SK-N-SH (cell line): Measurements from ENCODE around the gene CACNA2D1. TPM values are rescaled to one million over a fixed set of nuclear protein-coding genes. Genes with fewer than 3 reads are reported as not detected.

Experiments
- CTCF ChIA-PET: fragments of 300-600, 350-600 bp; formaldehyde crosslinking; extraction: SDS; loops from one replicate; lab custom pipeline; 2021; lab: Yijun Ruan, JAX
- POLR2A ChIA-PET: fragments of 350-600 bp; sonication (Branson Sonifier 250); formaldehyde crosslinking; extraction: SDS; loops from one replicate; lab custom pipeline; 2020; ENCODE audit warnings: antibody characterized with exemption, inconsistent platforms; lab: Yijun Ruan, JAX
- DNase-seq: peaks from one replicate; pipeline ENCODE4 v3.0.0; 2012
- H2AFZ ChIP-seq: fragments of 200-600 bp; sonication (generic); 2 replicates; pipeline ENCODE4 v1.8.1; 2016; ENCODE audit warnings: antibody characterized with exemption, mild to moderate bottlenecking, low read depth
- H3F3A ChIP-seq: fragments of 200-600 bp; sonication (generic); replicated peaks from 2 replicates; pipeline ENCODE3; 2016; ENCODE audit warnings: antibody characterized with exemption, mild to moderate bottlenecking; ENCODE audit not compliant: insufficient read depth
- H3K27ac ChIP-seq, 2 experiments: fragments of 200-500 bp in 1 of 2; fragments of 200-600 bp in 1 of 2; sonication (Bioruptor generic) in 1 of 2; sonication (generic), shearing (Covaris generic) in 1 of 2; 2 replicates each; pipeline versions ENCODE4 v1.5.1 to v1.6.1; 2014 to 2016; ENCODE audit warnings: low read depth in 2 of 2, inconsistent platforms in 1 of 2, low read length in 1 of 2, mild to moderate bottlenecking in 1 of 2, mixed read lengths in 1 of 2
- H3K27me3 ChIP-seq: fragments of 200-600 bp; sonication (generic), shearing (Covaris generic); 2 replicates; pipeline ENCODE4 v1.6.1; 2016; ENCODE audit warnings: mixed run types; ENCODE audit not compliant: insufficient read depth
- H3K36me3 ChIP-seq, 2 experiments: fragments of 200-500 bp in 1 of 2; fragments of 200-600 bp in 1 of 2; sonication (Bioruptor generic) in 1 of 2; sonication (generic) in 1 of 2; replicated peaks in 1 of 2; 2 replicates each; pipeline versions ENCODE3 to v1.5.1; 2014 to 2016; ENCODE audit warnings: low read length in 1 of 2, mild to moderate bottlenecking in 1 of 2; ENCODE audit not compliant: insufficient read depth in 2 of 2, control insufficient read depth in 1 of 2
- H3K4me1 ChIP-seq, 2 experiments: fragments of 200-500 bp in 1 of 2; fragments of 200-600 bp in 1 of 2; sonication (Bioruptor generic) in 1 of 2; sonication (generic), shearing (Covaris generic) in 1 of 2; 2 replicates each; pipeline versions ENCODE4 v1.5.1 to v1.6.1; 2014 to 2016; ENCODE audit warnings: low read depth in 1 of 2, low read length in 1 of 2, mixed run types in 1 of 2; ENCODE audit not compliant: insufficient read depth in 2 of 2, control insufficient read depth in 1 of 2
- H3K4me2 ChIP-seq: fragments of 200-600 bp; sonication (generic), shearing (Covaris generic); 2 replicates; pipeline ENCODE4 v1.6.1; 2017; ENCODE audit warnings: mixed run types
- H3K4me3 ChIP-seq, 2 experiments: fragments of 200-500 bp in 1 of 2; fragments of 200-600 bp in 1 of 2; sonication (Bioruptor generic) in 1 of 2; sonication (generic), shearing (Covaris generic) in 1 of 2; 2 replicates each; pipeline versions ENCODE4 v1.5.1 to v1.8.1; 2014 to 2016; ENCODE audit warnings: low read depth in 2 of 2, inconsistent platforms in 1 of 2, low read length in 1 of 2, mild to moderate bottlenecking in 1 of 2, mixed read lengths in 1 of 2, moderate library complexity in 1 of 2
- H3K79me2 ChIP-seq: fragments of 200-600 bp; sonication (generic); 2 replicates; pipeline ENCODE4 v1.8.1; 2017; ENCODE audit warnings: mild to moderate bottlenecking; ENCODE audit not compliant: insufficient read depth
- H3K9ac ChIP-seq: fragments of 200-600 bp; sonication (generic); 2 replicates; pipeline ENCODE4 v1.6.1; 2017; ENCODE audit warnings: mixed run types
- H3K9me2 ChIP-seq: fragments of 200-600 bp; sonication (generic); 2 replicates; pipeline ENCODE4 v1.6.1; 2017; ENCODE audit warnings: mixed run types
- H3K9me3 ChIP-seq: fragments of 200-600 bp; sonication (generic); 2 replicates; pipeline ENCODE4 v1.6.1; 2017; ENCODE audit warnings: mixed run types, mild to moderate bottlenecking, moderate library complexity
- H4K20me1 ChIP-seq: fragments of 200-600 bp; sonication (generic); 2 replicates; pipeline ENCODE4 v1.6.1; 2017; ENCODE audit warnings: mild to moderate bottlenecking, mixed run types; ENCODE audit not compliant: insufficient read depth
- EP300 ChIP-seq, 2 experiments: IDR thresholded peaks; 2 replicates each; pipeline versions ENCODE4 v1.4.0 to v1.6.1; 2012; ENCODE audit warnings: borderline replicate concordance in 1 of 2, low read depth in 1 of 2, low read length in 1 of 2
- FOSL2 ChIP-seq: IDR thresholded peaks from 2 replicates; pipeline ENCODE4 v1.4.0; 2012; ENCODE audit warnings: low read depth, mild to moderate bottlenecking, moderate library complexity, borderline replicate concordance
- FOXJ3 ChIP-seq: sonication (generic); formaldehyde crosslinking; IDR thresholded peaks from 2 replicates; pipeline ENCODE4 v1.5.1; 2020; ENCODE audit warnings: mild to moderate bottlenecking, missing genetic modification reagents
- FOXM1 ChIP-seq: IDR thresholded peaks from 2 replicates; pipeline ENCODE4 v1.4.0; 2012; ENCODE audit warnings: low read depth, mild to moderate bottlenecking
- GABPA ChIP-seq: IDR thresholded peaks from 2 replicates; pipeline ENCODE4 v1.4.0; 2012; ENCODE audit warnings: low read depth, mild to moderate bottlenecking
- JUND ChIP-seq: IDR thresholded peaks from 2 replicates; pipeline ENCODE4 v1.4.0; 2012
- MEF2A ChIP-seq: IDR thresholded peaks from 2 replicates; pipeline ENCODE4 v1.4.0; 2012; ENCODE audit warnings: low read depth, borderline replicate concordance
- MXI1 ChIP-seq: IDR thresholded peaks from 2 replicates; pipeline ENCODE4 v1.6.1; 2012; ENCODE audit warnings: mild to moderate bottlenecking, low read depth, low read length, improper control_type of control experiment
- POLR2AphosphoS5 ChIP-seq: IDR thresholded peaks from 2 replicates; pipeline ENCODE4 v1.6.1; 2012; ENCODE audit warnings: low read depth, low read length
- RAD21 ChIP-seq: IDR thresholded peaks from 2 replicates; pipeline ENCODE4 v1.6.1; 2012; ENCODE audit warnings: mild to moderate bottlenecking, low read length
- SMC3 ChIP-seq: IDR thresholded peaks from 2 replicates; pipeline ENCODE4 v1.6.1; 2012; ENCODE audit warnings: low read depth, low read length, improper control_type of control experiment
- TAF1 ChIP-seq: IDR thresholded peaks from 2 replicates; pipeline ENCODE4 v1.6.1; 2012; ENCODE audit warnings: low read depth, mild to moderate bottlenecking, low read length, moderate library complexity, borderline replicate concordance
- TEAD4 ChIP-seq: IDR thresholded peaks from 2 replicates; pipeline ENCODE4 v1.4.0; 2012; ENCODE audit warnings: mild to moderate bottlenecking, borderline replicate concordance; ENCODE audit not compliant: insufficient read depth
- WGBS: methylation state at CpG from one replicate; pipeline ENCODE4 v1.1.6; 2017; ENCODE audit warnings: low lambda C conversion rate; 5-methylcytosine and 5-hydroxymethylcytosine counted together
- polyA plus RNA-seq, 3 experiments: library from polyadenylated mRNA; depleted of rRNA; stranded (reverse); fragments of >200 nt; gene quantifications; 2 replicates each; pipeline ENCODE4 v1.2.3, GENCODE V29; 2012
- TF ChIP-seq, protein P1 (sequence below): IDR thresholded peaks from 2 replicates; pipeline ENCODE4 v1.4.0; 2012; ENCODE audit warnings: low read depth, borderline replicate concordance
- TF ChIP-seq, protein P2 (sequence below): IDR thresholded peaks from 2 replicates; pipeline ENCODE4 v1.4.0; 2012; ENCODE audit warnings: low read depth, borderline replicate concordance
- TF ChIP-seq, protein P3 (sequence below): IDR thresholded peaks from 2 replicates; pipeline ENCODE4; 2012
- TF ChIP-seq, protein P4 (sequence below): IDR thresholded peaks from 2 replicates; pipeline ENCODE4 v1.4.0; 2012; ENCODE audit warnings: low read depth

CACNA2D1 gene
- polyA plus RNA-seq, 1 of the 3 experiments (the other 2 are of a cell fraction), result 3.4 TPM

DNA sequence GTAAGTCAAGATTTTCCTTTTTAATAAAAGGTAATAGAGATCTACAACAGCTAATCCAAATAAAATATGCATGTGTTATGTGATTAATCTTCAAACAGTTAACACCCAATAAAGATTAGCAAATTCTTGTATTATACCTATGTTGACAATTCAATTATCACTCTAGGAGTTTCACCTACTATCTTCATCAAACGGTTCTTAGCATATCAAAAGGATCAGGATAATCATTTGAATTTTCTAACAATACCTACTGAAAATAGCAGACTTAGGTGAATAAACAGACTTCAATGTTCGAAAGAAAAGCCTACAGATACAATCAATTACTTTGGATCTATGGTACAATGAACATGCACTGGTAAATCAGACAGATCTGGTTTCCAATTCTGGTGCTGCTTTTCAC is 268.3 kb downstream of the CACNA2D1 start (continued):
- TF ChIP-seq MEF2A, result no peak
- no peak for TF ChIP-seq TAF1
- no peak for TF ChIP-seq SMC3
- TF ChIP-seq FOXM1, result no peak
- no peak for TF ChIP-seq FOSL2

DNA sequence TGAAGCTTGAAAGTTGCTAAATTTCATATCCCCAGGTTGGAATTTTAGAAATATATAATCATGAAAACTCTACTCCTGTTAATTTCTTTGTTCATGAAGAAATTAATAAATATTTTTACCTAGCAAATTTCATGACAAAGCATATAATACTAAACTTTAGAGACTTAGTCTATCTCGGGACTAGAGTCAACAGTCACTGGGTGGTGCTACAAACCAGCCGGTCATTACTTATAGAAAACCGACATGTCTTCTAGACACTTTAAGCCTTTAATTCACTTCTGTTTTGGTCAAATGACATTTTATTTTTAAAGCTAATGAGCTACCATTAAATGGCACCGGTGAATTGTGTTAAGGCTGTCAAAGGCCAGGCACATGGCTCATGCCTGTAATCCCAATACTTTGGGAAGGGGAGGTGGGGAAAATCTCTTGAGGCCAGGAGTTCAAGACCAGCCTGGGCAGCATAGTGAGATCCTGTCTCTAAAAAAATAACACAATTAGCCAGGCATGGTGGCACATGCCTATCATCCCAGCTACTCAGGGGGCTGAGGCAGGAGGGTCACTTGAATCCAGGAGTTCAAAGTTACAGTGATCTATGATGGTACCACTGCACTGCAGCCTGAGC is 270.1 kb downstream of the CACNA2D1 start:
- ChIA-PET CTCF (interaction anchor here (0.6 to 2.3 kb wide), 7 partner anchors 9 to 627 kb away, joined by 3 to 10 read pairs (median 3); no protein-coding TSS in a partner anchor), POLR2A (interaction anchor here (0.5 kb wide), 1 partner anchor 295 kb away, joined by 4 read pairs; no protein-coding TSS in a partner anchor)
- no peaks in the 10 kb centered on the region for H3K27me3 ChIP-seq
- H4K20me1 ChIP-seq, result no peaks in the 10 kb centered on the region
- no peaks in the 10 kb centered on the region for H3K9me2 ChIP-seq
- no peaks in the 10 kb centered on the region for H3K9me3 ChIP-seq
- H3K27ac ChIP-seq, result no peak overlapping the region
- H3K36me3 ChIP-seq, result peaks cover 0 to 7% of the 10 kb centered on the region in 2 experiments
- TF ChIP-seq, protein P1, sequence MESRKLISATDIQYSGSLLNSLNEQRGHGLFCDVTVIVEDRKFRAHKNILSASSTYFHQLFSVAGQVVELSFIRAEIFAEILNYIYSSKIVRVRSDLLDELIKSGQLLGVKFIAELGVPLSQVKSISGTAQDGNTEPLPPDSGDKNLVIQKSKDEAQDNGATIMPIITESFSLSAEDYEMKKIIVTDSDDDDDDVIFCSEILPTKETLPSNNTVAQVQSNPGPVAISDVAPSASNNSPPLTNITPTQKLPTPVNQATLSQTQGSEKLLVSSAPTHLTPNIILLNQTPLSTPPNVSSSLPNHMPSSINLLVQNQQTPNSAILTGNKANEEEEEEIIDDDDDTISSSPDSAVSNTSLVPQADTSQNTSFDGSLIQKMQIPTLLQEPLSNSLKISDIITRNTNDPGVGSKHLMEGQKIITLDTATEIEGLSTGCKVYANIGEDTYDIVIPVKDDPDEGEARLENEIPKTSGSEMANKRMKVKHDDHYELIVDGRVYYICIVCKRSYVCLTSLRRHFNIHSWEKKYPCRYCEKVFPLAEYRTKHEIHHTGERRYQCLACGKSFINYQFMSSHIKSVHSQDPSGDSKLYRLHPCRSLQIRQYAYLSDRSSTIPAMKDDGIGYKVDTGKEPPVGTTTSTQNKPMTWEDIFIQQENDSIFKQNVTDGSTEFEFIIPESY, result no peak
- TF ChIP-seq RAD21, result peak; percentile 39; the same call in 1 of the 2 replicates
- no peak overlapping the region for H3K4me3 ChIP-seq
- no peak for DNase-seq
- no peaks in the 10 kb centered on the region for H3K79me2 ChIP-seq
- no peaks in the 10 kb centered on the region for H3F3A ChIP-seq
- 87% methylated on average over 4 of the region's 4 CpGs for WGBS
- H3K9ac ChIP-seq, result no peak overlapping the region
- H3K4me2 ChIP-seq, result no peak overlapping the region
- no peaks in the 10 kb centered on the region; a peak in 1 of 4 replicates for H3K4me1 ChIP-seq
- H2AFZ ChIP-seq, result no peak overlapping the region

DNA sequence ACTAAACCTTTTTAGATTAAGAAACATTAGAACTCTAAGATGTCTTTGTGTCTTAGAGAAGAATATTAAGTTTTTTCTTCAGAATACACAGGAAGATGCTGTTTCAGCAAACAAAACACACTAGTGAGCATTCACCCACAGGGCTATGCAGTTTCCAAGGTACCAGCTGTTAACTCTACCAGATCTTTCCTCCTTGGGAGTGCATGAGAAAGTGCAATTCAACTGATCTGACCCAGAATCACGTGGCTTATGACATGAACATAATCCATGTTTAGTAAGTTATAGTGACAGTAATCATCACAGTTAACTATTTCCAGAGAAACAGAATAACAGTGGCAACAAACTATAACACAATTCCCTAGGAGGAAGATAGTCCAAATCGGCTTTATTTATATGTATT is 270.7 kb downstream of the CACNA2D1 start:
- Histone ChIP-seq H3K27me3 (no peaks in the 10 kb centered on the region), H3K79me2 (no peaks in the 10 kb centered on the region), H3K4me2 (no peak overlapping the region), H3F3A (no peaks in the 10 kb centered on the region), H2AFZ (no peak overlapping the region), H3K27ac (no peak overlapping the region), H3K9me3 (no peaks in the 10 kb centered on the region), H3K4me3 (no peak overlapping the region), H3K9me2 (no peaks in the 10 kb centered on the region), H3K4me1 (no peaks in the 10 kb centered on the region; a peak in 1 of 4 replicates), H3K9ac (no peak overlapping the region), H4K20me1 (no peaks in the 10 kb centered on the region), H3K36me3 (peaks cover 0 to 7% of the 10 kb centered on the region in 2 experiments)
- DNase-seq, result no peak
- TF ChIP-seq TEAD4 (no peak), EP300 (IDR thresholded peaks at IDR 0.05; ENCODE audit: borderline replicate concordance in 1 of 2, low read depth in 1 of 2, low read length in 1 of 2) (no peak), FOXJ3 (CRISPR knock-in tag) (no peak), TAF1 (no peak), JUND (no peak), POLR2AphosphoS5 (no peak), FOSL2 (no peak), SMC3 (no peak), GABPA (no peak), MXI1 (no peak)
- TF ChIP-seq, protein P2, sequence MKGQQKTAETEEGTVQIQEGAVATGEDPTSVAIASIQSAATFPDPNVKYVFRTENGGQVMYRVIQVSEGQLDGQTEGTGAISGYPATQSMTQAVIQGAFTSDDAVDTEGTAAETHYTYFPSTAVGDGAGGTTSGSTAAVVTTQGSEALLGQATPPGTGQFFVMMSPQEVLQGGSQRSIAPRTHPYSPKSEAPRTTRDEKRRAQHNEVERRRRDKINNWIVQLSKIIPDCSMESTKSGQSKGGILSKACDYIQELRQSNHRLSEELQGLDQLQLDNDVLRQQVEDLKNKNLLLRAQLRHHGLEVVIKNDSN, result no peak
- TF ChIP-seq, protein P3, sequence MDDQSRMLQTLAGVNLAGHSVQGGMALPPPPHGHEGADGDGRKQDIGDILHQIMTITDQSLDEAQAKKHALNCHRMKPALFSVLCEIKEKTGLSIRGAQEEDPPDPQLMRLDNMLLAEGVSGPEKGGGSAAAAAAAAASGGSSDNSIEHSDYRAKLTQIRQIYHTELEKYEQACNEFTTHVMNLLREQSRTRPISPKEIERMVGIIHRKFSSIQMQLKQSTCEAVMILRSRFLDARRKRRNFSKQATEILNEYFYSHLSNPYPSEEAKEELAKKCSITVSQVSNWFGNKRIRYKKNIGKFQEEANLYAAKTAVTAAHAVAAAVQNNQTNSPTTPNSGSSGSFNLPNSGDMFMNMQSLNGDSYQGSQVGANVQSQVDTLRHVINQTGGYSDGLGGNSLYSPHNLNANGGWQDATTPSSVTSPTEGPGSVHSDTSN, result no peak
- TF ChIP-seq, protein P4, sequence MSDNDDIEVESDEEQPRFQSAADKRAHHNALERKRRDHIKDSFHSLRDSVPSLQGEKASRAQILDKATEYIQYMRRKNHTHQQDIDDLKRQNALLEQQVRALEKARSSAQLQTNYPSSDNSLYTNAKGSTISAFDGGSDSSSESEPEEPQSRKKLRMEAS, result no peak
- POLR2A ChIA-PET, result no interaction called here
- 84% methylated on average over 2 of the region's 2 CpGs for WGBS
- CTCF ChIA-PET, result interaction anchor here (1.3 to 2.3 kb wide), 5 partner anchors 9 to 433 kb away, joined by 3 to 10 read pairs (median 4); no protein-coding TSS in a partner anchor
